IPS DF 6.9 (cell line): Measurements from ENCODE around the gene AZGP1.
"Not testable (repeated sequence)": the region's sequence is repeated elsewhere in the genome, so short reads cannot be mapped to it uniquely, and the experiment has no call there.

Experiments used
- DNase-seq: peaks from one replicate; pipeline ENCODE4 v3.0.0-alpha.2; 2013; ENCODE audit warnings: low read depth, low spot score
- H3K27ac ChIP-seq: one replicate; pipeline ENCODE4 v1.5.1; 2013; ENCODE audit warnings: low read length, control low read depth
- H3K27me3 ChIP-seq: 2 replicates; pipeline ENCODE4 v1.6.1; 2013; ENCODE audit warnings: mild to moderate bottlenecking, low read length; ENCODE audit not compliant: control insufficient read depth, insufficient read depth
- H3K36me3 ChIP-seq: 2 replicates; pipeline ENCODE4 v1.6.1; 2013; ENCODE audit warnings: low read length; ENCODE audit not compliant: control insufficient read depth, insufficient read depth
- H3K4me1 ChIP-seq: 2 replicates; pipeline ENCODE4 v1.6.1; 2013; ENCODE audit warnings: low read length; ENCODE audit not compliant: control insufficient read depth, insufficient read depth
- H3K4me3 ChIP-seq: 2 replicates; pipeline ENCODE4 v1.5.1; 2013; ENCODE audit warnings: mild to moderate bottlenecking, low read length
- H3K9me3 ChIP-seq: 2 replicates; pipeline ENCODE4 v1.6.1; 2013; ENCODE audit warnings: low read length, inconsistent platforms; ENCODE audit not compliant: control insufficient read depth, insufficient read depth
- WGBS: extraction: QIAGEN DNeasy Blood & Tissue Kit; methylation state at CpG from one replicate; pipeline ENCODE4 v1.1.7; 2013; ENCODE audit warnings: mixed read lengths, missing lambda C conversion rate; ENCODE audit not compliant: insufficient read length, insufficient coverage; 5-methylcytosine and 5-hydroxymethylcytosine counted together

Gene AZGP1

GRCh38 chr7:100015232-100016214 lies 39.7 kb upstream of the AZGP1 start, which contains the start of gene ZKSCAN1:
Gene ZKSCAN1 (plus strand): TSS chr7:100015596. CDS start chr7:100023507, 7,911 bp downstream.
- Histone ChIP-seq H3K9me3 (no peaks in the 10 kb centered on the region), H3K4me3 (peak within 1 kb of the TSS; percentile 78), H3K27ac (no peak within 1 kb of the TSS), H3K36me3 (no peaks in the 10 kb centered on the region), H3K4me1 (no peaks in the 10 kb centered on the region), H3K27me3 (no peaks in the 10 kb centered on the region)
- peak; percentile 73 for DNase-seq
- WGBS: no CpG with 5 or more reads among the region's 70 CpGs

- Histone ChIP-seq H3K9me3 (no peaks in the 10 kb centered on the region), H3K4me3 (no peak overlapping the region), H3K27me3 (no peaks in the 10 kb centered on the region), H3K36me3 (no peaks in the 10 kb centered on the region), H3K4me1 (no peaks in the 10 kb centered on the region), H3K27ac (no peak overlapping the region)
- WGBS: no CpG with 5 or more reads among the region's 3 CpGs
- DNase-seq: no peak
Observed at GRCh38 chr7:100013328-100013676, 37.5 kb upstream of the AZGP1 start.

- H3K4me3 ChIP-seq, H3K36me3 ChIP-seq, H3K27ac ChIP-seq, H3K9me3 ChIP-seq, H3K4me1 ChIP-seq, H3K27me3 ChIP-seq, DNase-seq: not testable (repeated sequence)
- WGBS: no CpG with 5 or more reads among the region's 14 CpGs
Observed at GRCh38 chr7:100012385-100013327, 36.8 kb upstream of the AZGP1 start.

- Histone ChIP-seq H3K27ac (no peak overlapping the region), H3K27me3 (no peaks in the 10 kb centered on the region), H3K36me3 (no peaks in the 10 kb centered on the region), H3K9me3 (no peaks in the 10 kb centered on the region), H3K4me1 (no peaks in the 10 kb centered on the region), H3K4me3 (no peak overlapping the region)
- no CpG with 5 or more reads among the region's 3 CpGs for WGBS
- no peak for DNase-seq
Observed at GRCh38 chr7:100011516-100011915, 35.7 kb upstream of the AZGP1 start.

- Histone ChIP-seq H3K27ac (no peak overlapping the region), H3K36me3 (no peaks in the 10 kb centered on the region), H3K9me3 (no peaks in the 10 kb centered on the region), H3K4me3 (no peak overlapping the region), H3K4me1 (no peaks in the 10 kb centered on the region), H3K27me3 (no peaks in the 10 kb centered on the region)
- no peak for DNase-seq
- 100% methylated on average over 1 of the region's 2 CpGs for WGBS
Observed at GRCh38 chr7:100010901-100011300, 35.1 kb upstream of the AZGP1 start.

- not testable (repeated sequence) for H3K27ac ChIP-seq, DNase-seq, H3K36me3 ChIP-seq, H3K9me3 ChIP-seq, H3K27me3 ChIP-seq, H3K4me1 ChIP-seq, H3K4me3 ChIP-seq
- no CpG with 5 or more reads among the region's 8 CpGs for WGBS
Observed at GRCh38 chr7:100009952-100010351, 34.1 kb upstream of the AZGP1 start.

GRCh38 chr7:100008525-100008924 lies 32.7 kb upstream of the AZGP1 start:
- H3K4me1 ChIP-seq: no peaks in the 10 kb centered on the region

GRCh38 chr7:100007887-100008286 lies 32.1 kb upstream of the AZGP1 start:
- Histone ChIP-seq H3K4me1 (no peaks in the 10 kb centered on the region), H3K27ac (no peak overlapping the region), H3K27me3 (no peaks in the 10 kb centered on the region), H3K9me3 (no peaks in the 10 kb centered on the region), H3K36me3 (no peaks in the 10 kb centered on the region), H3K4me3 (no peak overlapping the region)
- WGBS: no CpG with 5 or more reads among the region's 3 CpGs
- DNase-seq: no peak

More at GRCh38 chr7:100008525-100008924, 32.7 kb upstream of the AZGP1 start:
- Histone ChIP-seq H3K27ac (no peak overlapping the region), H3K9me3 (no peaks in the 10 kb centered on the region), H3K27me3 (no peaks in the 10 kb centered on the region), H3K4me3 (no peak overlapping the region), H3K36me3 (no peaks in the 10 kb centered on the region)
- DNase-seq: no peak
- no CpG with 5 or more reads among the region's 10 CpGs for WGBS

- no peak overlapping the region for H3K4me3 ChIP-seq
- no peaks in the 10 kb centered on the region for H3K36me3 ChIP-seq
- no peaks in the 10 kb centered on the region for H3K4me1 ChIP-seq
- no peak for DNase-seq
- H3K27me3 ChIP-seq: no peaks in the 10 kb centered on the region
- no peak overlapping the region for H3K27ac ChIP-seq
- no peaks in the 10 kb centered on the region for H3K9me3 ChIP-seq
- no CpG with 5 or more reads among the region's 14 CpGs for WGBS
Observed at GRCh38 chr7:100003711-100004661, 28.2 kb upstream of the AZGP1 start.
